DND-41 (cell line): ENCODE results near the gene KCNN1.
A peak's percentile ranks its signal among the peaks of the same experiment; 100 is the strongest.

Experiments
- ATAC-seq: fragments of 200-7000 bp; cut with Tn5 transposase; 3 replicates; pipeline ENCODE4 v1.9.1; 2021; ENCODE audit warnings: low read depth; ENCODE audit not compliant: insufficient read depth
- DNase-seq: peaks from one replicate; pipeline ENCODE4 v3.0.0-alpha.2; 2020
- H2AFZ ChIP-seq: 2 replicates; pipeline ENCODE4 v1.6.0; 2012; ENCODE audit warnings: low read depth, low read length
- H3K27ac ChIP-seq: 2 replicates; pipeline ENCODE4 v1.5.1; 2012; ENCODE audit warnings: low read length, inconsistent platforms
- H3K27me3 ChIP-seq: fragments of 200-600 bp; sonication (generic); 2 replicates; pipeline ENCODE4 v1.6.0; 2012; ENCODE audit warnings: low read length, mild to moderate bottlenecking, inconsistent platforms; ENCODE audit not compliant: insufficient read depth, poor library complexity
- H3K36me3 ChIP-seq: 2 replicates; pipeline ENCODE4 v1.5.1; 2012; ENCODE audit warnings: low read length, inconsistent platforms; ENCODE audit not compliant: insufficient read depth
- H3K4me1 ChIP-seq: 2 replicates; pipeline ENCODE4 v1.5.1; 2012; ENCODE audit warnings: mild to moderate bottlenecking, low read length; ENCODE audit not compliant: insufficient read depth
- H3K4me2 ChIP-seq: 2 replicates; pipeline ENCODE4 v1.6.0; 2012; ENCODE audit warnings: mild to moderate bottlenecking, moderate library complexity, low read length, inconsistent platforms; ENCODE audit not compliant: insufficient read depth
- H3K4me3 ChIP-seq, 2 experiments: fragments of 200-600 bp in 1 of 2; shearing (Covaris generic) in 1 of 2; 2 replicates each; pipeline ENCODE4 v1.5.1; 2012 to 2016; ENCODE audit warnings: inconsistent platforms in 2 of 2, low read length in 2 of 2, mild to moderate bottlenecking in 2 of 2, low read depth in 1 of 2, moderate library complexity in 1 of 2
- H3K79me2 ChIP-seq: 2 replicates; pipeline ENCODE4 v1.6.0; 2012; ENCODE audit warnings: low read length, inconsistent platforms; ENCODE audit not compliant: insufficient read depth
- H3K9ac ChIP-seq: 2 replicates; pipeline ENCODE4 v1.6.0; 2012; ENCODE audit warnings: low read depth, mild to moderate bottlenecking, inconsistent platforms, low read length, moderate library complexity
- H3K9me3 ChIP-seq: 2 replicates; pipeline ENCODE4 v1.5.1; 2012; ENCODE audit warnings: low read length, moderate library complexity, mild to moderate bottlenecking, inconsistent platforms; ENCODE audit not compliant: insufficient read depth, severe bottlenecking
- H4K20me1 ChIP-seq: 2 replicates; pipeline ENCODE4 v1.6.0; 2012; ENCODE audit warnings: low read length; ENCODE audit not compliant: insufficient read depth
- CTCF ChIP-seq: IDR thresholded peaks from 2 replicates; pipeline ENCODE4 v1.5.1; 2012; ENCODE audit warnings: borderline replicate concordance, low read length, moderate library complexity, mild to moderate bottlenecking; ENCODE audit not compliant: poor library complexity, severe bottlenecking; ENCODE audit errors: extremely low read depth
- EZH2 ChIP-seq: IDR thresholded peaks from 3 replicates; pipeline ENCODE4 v1.6.1; 2012; ENCODE audit warnings: borderline replicate concordance, low read depth, mild to moderate bottlenecking, moderate library complexity, low read length, inconsistent platforms; ENCODE audit not compliant: severe bottlenecking

KCNN1 gene

GRCh38 chr19:17969096-17969792 is 2.3 kb downstream of the KCNN1 start:
- no peak overlapping the region for H3K4me3 ChIP-seq
- H3K9me3 ChIP-seq = no peaks in the 10 kb centered on the region
- DNase-seq (no peak), ATAC-seq (no peak)
- no peaks in the 10 kb centered on the region for H3K4me1 ChIP-seq
- no peak overlapping the region for H3K4me2 ChIP-seq
- TF ChIP-seq EZH2 (no peak), CTCF (no peak)
- H3K9ac ChIP-seq = no peak overlapping the region
- H4K20me1 ChIP-seq = no peaks in the 10 kb centered on the region; the same call in 1 of the 2 replicates
- no peaks in the 10 kb centered on the region for H3K36me3 ChIP-seq
- peaks cover 4% of the 10 kb centered on the region for H3K27me3 ChIP-seq
- no peaks in the 10 kb centered on the region for H3K79me2 ChIP-seq
- no peak overlapping the region for H3K27ac ChIP-seq
- no peak overlapping the region for H2AFZ ChIP-seq

- H3K79me2 ChIP-seq = no peaks in the 10 kb centered on the region
- no peak overlapping the region for H3K9ac ChIP-seq
- H3K27ac ChIP-seq = no peak overlapping the region
- ATAC-seq (no peak), DNase-seq (no peak)
- H2AFZ ChIP-seq = 0 out of 2 replicates have a peak overlapping the region, but pooled peaks have one; percentile 16
- TF ChIP-seq EZH2 = no peak
- no peak for TF ChIP-seq CTCF
- no peaks in the 10 kb centered on the region for H3K27me3 ChIP-seq
- no peak overlapping the region for H3K4me3 ChIP-seq
- H3K9me3 ChIP-seq = no peaks in the 10 kb centered on the region
- no peak overlapping the region for H3K4me2 ChIP-seq
- H3K36me3 ChIP-seq = no peaks in the 10 kb centered on the region
- H4K20me1 ChIP-seq = no peaks in the 10 kb centered on the region
- H3K4me1 ChIP-seq = no peaks in the 10 kb centered on the region
Observed at GRCh38 chr19:17972230-17972629, 5.3 kb downstream of the KCNN1 start.

- Histone ChIP-seq H3K4me1 (no peaks in the 10 kb centered on the region), H4K20me1 (no peaks in the 10 kb centered on the region), H3K27ac (no peak overlapping the region), H3K9ac (no peak overlapping the region), H2AFZ (no peak overlapping the region), H3K9me3 (no peaks in the 10 kb centered on the region), H3K27me3 (no peaks in the 10 kb centered on the region), H3K4me2 (no peak overlapping the region), H3K79me2 (no peaks in the 10 kb centered on the region), H3K4me3 (no peak overlapping the region), H3K36me3 (no peaks in the 10 kb centered on the region)
- no peak for DNase-seq
- TF ChIP-seq EZH2 = no peak
- ATAC-seq = no peak
Observed at GRCh38 chr19:17973759-17974158, 6.9 kb downstream of the KCNN1 start.

DNA sequence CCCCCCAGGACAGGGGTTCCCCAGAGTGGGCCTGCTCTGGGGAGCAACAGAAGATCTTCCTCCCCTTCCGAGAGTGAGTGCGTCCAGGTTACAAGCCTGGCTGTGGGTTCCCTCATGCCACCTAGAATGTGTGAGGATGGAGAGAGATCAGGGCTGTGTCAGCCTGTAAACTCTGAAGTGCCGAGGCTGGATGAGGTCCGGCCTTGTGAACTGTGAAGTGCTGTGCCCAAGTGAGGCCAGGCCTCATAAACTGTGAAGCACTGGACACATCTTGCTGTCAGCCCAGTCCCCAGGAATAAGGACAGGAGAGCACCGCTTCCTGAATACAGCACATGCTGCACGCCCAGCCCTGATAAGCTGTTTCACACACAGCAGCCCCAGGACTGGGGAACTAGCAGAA is 7.6 kb downstream of the KCNN1 start:
- DNase-seq (no peak), ATAC-seq (no peak)
- no peaks in the 10 kb centered on the region for H3K27me3 ChIP-seq
- no peaks in the 10 kb centered on the region for H3K4me1 ChIP-seq
- H3K36me3 ChIP-seq = no peaks in the 10 kb centered on the region
- no peaks in the 10 kb centered on the region for H4K20me1 ChIP-seq
- no peak overlapping the region for H3K9ac ChIP-seq
- no peak overlapping the region for H3K27ac ChIP-seq
- H3K9me3 ChIP-seq = no peaks in the 10 kb centered on the region
- H2AFZ ChIP-seq = no peak overlapping the region
- no peaks in the 10 kb centered on the region for H3K79me2 ChIP-seq
- H3K4me2 ChIP-seq = no peak overlapping the region
- no peak overlapping the region for H3K4me3 ChIP-seq
- TF ChIP-seq CTCF (no peak), EZH2 (no peak)
